Mammary epithelial cell (primary cell): ENCODE results near the gene GRIA1.

Experiments used
- CTCF ChIP-seq, 2 donors: IDR thresholded peaks in 1 of 2; conservative IDR thresholded peaks in 1 of 2; 2 replicates each; pipeline ENCODE4 v1.5.1; 2011 to 2012; ENCODE audit warnings: inconsistent platforms in 2 of 2, low read length in 2 of 2, mild to moderate bottlenecking in 2 of 2, control low read depth in 1 of 2, low read depth in 1 of 2; ENCODE audit not compliant: insufficient read depth in 1 of 2; ENCODE audit errors: extremely low read depth in 1 of 2
- EZH2 ChIP-seq: IDR thresholded peaks from 2 replicates; pipeline ENCODE4 v1.6.1; 2012; ENCODE audit warnings: low read length, inconsistent platforms, borderline replicate concordance

- TF ChIP-seq CTCF (conservative IDR thresholded peaks at IDR 0.05 in 1 of 2, IDR thresholded peaks at IDR 0.05 in 1 of 2; ENCODE audit: extremely low read depth in 1 of 2, insufficient read depth in 1 of 2, low read depth in 1 of 2, low read length in 2 of 2), result no peak
- TF ChIP-seq EZH2, result no peak
Measured at GRCh38 chr5:153605386-153605785, 114.9 kb downstream of the GRIA1 start.
